PFSK-1 (cell line): Measurements from ENCODE around the gene ATOH8.

Source experiments
- POLR2AphosphoS5 ChIP-seq: IDR thresholded peaks from 2 replicates; pipeline ENCODE4 v1.6.1; 2012; ENCODE audit warnings: low read depth, mild to moderate bottlenecking, control low read depth, low read length, moderate library complexity
- TAF1 ChIP-seq: IDR thresholded peaks from 2 replicates; pipeline ENCODE4 v1.6.1; 2012; ENCODE audit warnings: low read length, control low read depth, borderline replicate concordance; ENCODE audit not compliant: insufficient read depth

GRCh38 chr2:85712336-85712735 lies 41.5 kb upstream of the ATOH8 start:
- no peak for TF ChIP-seq POLR2AphosphoS5
- TF ChIP-seq TAF1: no peak
